ENCODE results near the gene OTUB2. TPM values are rescaled to one million over a fixed set of nuclear protein-coding genes. Genes with fewer than 3 reads are reported as not detected.
A peak's percentile ranks its signal among the peaks of the same experiment; 100 is the strongest.

The OTUB2 gene
- total and polyA plus RNA-seq, 7 experiments from 2014 or later: 0.11 to 2.5 (median 0.59) TPM; not detected in 1

DNA sequence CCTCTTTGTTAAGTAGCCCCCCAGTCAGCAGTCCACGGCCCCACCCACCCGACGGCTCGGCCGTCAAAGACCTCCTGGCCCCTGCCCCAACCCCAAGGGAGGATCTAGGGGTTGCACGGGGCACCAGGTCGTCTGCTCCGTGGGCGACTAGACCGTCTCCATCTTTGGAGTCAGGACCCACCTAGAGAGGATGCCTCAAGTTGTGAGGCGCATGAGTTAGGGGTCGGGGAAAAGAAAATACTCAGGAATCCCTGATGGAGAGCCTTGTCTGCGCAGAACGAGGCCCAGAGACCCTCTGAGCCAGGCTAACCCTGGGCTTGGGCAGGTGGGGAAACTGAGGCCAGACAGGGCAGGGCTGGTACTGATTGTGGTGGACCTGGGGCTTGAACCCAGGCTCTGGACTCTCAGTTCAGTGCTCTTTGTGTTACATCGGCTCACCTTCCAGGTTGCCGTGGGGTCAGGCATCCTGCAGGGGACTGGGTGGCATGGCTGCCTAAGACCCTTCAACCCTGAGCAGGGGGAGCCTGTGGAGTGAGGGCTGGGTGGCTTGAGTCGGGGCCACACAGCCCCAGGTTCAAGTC is 839 bp downstream of the OTUB2 start:
- H3K9me3 Mint-ChIP-seq: no peaks in the 10 kb centered on the region
- H3K27ac Mint-ChIP-seq: peak overlapping the region in 1 of 9 donors; percentile 36
- Histone ChIP-seq H3K4me1 (ENCODE audit: control insufficient read depth in 2 of 2, insufficient read depth in 2 of 2, low read length in 2 of 2) (peaks cover 5 to 12% of the 10 kb centered on the region in 2 donors), H3K4me3 (ENCODE audit: low read length) (peak overlapping the region; percentile 51), H3K9me3 (ENCODE audit: control insufficient read depth in 2 of 3, low read length in 3 of 3) (no peaks in the 10 kb centered on the region), H3K27me3 (ENCODE audit: control insufficient read depth in 2 of 2, insufficient read depth in 2 of 2, low read length in 2 of 2) (no peaks in the 10 kb centered on the region), H3K27ac (ENCODE audit: low read depth, low read length) (no peak overlapping the region), H3K36me3 (ENCODE audit: control insufficient read depth in 2 of 3, insufficient read depth in 3 of 3, low read length in 3 of 3) (no peaks in the 10 kb centered on the region)
- H3K36me3 Mint-ChIP-seq: peaks cover 0 to 2% (median 0%) of the 10 kb centered on the region in 5 donors
- H3K27me3 Mint-ChIP-seq: peaks cover 0 to 2% (median 0%) of the 10 kb centered on the region in 5 donors
- no peak for ATAC-seq
- peaks cover 14 to 37% (median 18%) of the 10 kb centered on the region in 7 donors for H3K4me1 Mint-ChIP-seq
- no peak for DNase-seq
- intact Hi-C loops (cut with micrococcal nuclease): loop anchor here (1.0 to 2.0 kb wide), 7 partner anchors 14 to 147 kb away; partner anchors contain the start of genes DDX24 (in 2 of the 2), IFI27L1 (in 2 of the 2), ASB2 (in 1 of the 2) and PPP4R4 (in 1 of the 2)
- CTCF ChIA-PET: interaction anchor here (0.6 to 1.3 kb wide), 3 partner anchors 56 to 154 kb away, joined by 3 to 4 read pairs (median 3); no protein-coding TSS in a partner anchor
- POLR2A ChIA-PET: interaction anchor here (0.9 to 1.7 kb wide), 3 partner anchors 9 to 109 kb away, joined by 3 to 5 read pairs (median 4); partner anchors contain the start of genes DDX24 and IFI27L1
- peak overlapping the region; percentile 45 to 75 (median 68) for H3K4me3 Mint-ChIP-seq

DNA sequence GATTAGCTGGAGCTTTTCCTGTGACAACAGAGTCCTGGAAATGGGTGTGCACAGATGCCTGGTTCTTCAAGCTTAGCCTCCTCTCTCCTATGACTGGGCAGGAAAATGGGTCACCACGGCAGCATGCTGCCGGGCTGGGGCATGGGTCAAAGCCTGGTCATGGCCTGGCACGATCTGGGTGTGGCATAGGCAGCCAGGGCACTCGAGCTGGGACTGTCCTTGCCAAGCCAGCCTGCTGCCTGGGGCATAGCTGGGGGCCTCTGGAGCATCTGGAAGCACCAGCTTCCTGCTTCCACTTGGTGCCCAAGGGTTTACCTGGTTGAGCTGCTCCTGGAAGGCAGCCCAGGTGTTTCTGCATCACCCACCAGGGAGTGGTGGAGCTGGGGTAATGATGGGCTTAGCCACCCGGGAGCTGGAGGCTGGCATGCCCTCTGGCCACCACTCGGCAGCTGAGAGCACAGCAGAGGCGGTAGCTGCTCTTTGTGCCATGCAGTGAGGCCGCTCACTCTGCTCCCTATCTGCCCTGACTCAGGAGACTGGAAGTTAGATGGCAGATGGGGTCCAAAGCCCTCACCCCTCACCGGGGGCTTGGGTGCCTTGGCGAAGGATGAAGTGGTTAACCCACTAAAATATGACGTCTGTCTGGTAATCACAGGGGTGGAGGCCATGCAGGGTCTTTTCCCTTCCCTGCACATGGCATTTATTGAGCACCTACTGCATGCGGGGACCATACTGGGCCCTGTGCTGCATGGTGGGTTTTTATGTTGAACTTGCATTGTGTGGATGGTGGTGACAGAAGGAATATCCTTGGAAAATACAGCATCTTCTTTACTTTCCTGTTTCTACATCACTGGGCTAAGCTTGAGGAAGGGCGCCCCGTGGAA is 1.7 kb downstream of the OTUB2 start:
- Histone ChIP-seq H3K4me3 (ENCODE audit: low read length) (no peak overlapping the region), H3K4me1 (ENCODE audit: control insufficient read depth in 2 of 2, insufficient read depth in 2 of 2, low read length in 2 of 2) (peaks cover 5 to 12% of the 10 kb centered on the region in 2 donors), H3K27ac (ENCODE audit: low read depth, low read length) (no peak overlapping the region), H3K27me3 (ENCODE audit: control insufficient read depth in 2 of 2, insufficient read depth in 2 of 2, low read length in 2 of 2) (no peaks in the 10 kb centered on the region), H3K9me3 (ENCODE audit: control insufficient read depth in 2 of 3, low read length in 3 of 3) (no peaks in the 10 kb centered on the region), H3K36me3 (ENCODE audit: control insufficient read depth in 2 of 3, insufficient read depth in 3 of 3, low read length in 3 of 3) (no peaks in the 10 kb centered on the region)
- H3K9me3 Mint-ChIP-seq: no peaks in the 10 kb centered on the region
- no peak for ATAC-seq
- peaks cover 0 to 2% (median 0%) of the 10 kb centered on the region in 5 donors for H3K27me3 Mint-ChIP-seq
- peaks cover 14 to 28% (median 14%) of the 10 kb centered on the region in 7 donors for H3K4me1 Mint-ChIP-seq
- no peak for DNase-seq
- ChIA-PET POLR2A (interaction anchor here (1.1 to 1.7 kb wide), 2 partner anchors 10 to 53 kb away, joined by 4 to 5 read pairs; partner anchors contain the start of genes DDX24 and IFI27L1), CTCF (interaction anchor here (0.6 to 1.3 kb wide), 4 partner anchors 9 to 154 kb away, joined by 3 to 4 read pairs (median 4); no protein-coding TSS in a partner anchor)
- peaks cover 0 to 2% (median 0%) of the 10 kb centered on the region in 5 donors for H3K36me3 Mint-ChIP-seq
- peak overlapping the region; percentile 45 to 75 (median 70) for H3K4me3 Mint-ChIP-seq
- H3K27ac Mint-ChIP-seq: peak overlapping the region in 4 of 9 donors; percentile 1 to 60 (median 43)
- intact Hi-C loops (cut with micrococcal nuclease): loop anchor here in 1 of 2 donors (2.0 kb wide), 1 partner anchor 15 kb away; no protein-coding TSS in a partner anchor

DNA sequence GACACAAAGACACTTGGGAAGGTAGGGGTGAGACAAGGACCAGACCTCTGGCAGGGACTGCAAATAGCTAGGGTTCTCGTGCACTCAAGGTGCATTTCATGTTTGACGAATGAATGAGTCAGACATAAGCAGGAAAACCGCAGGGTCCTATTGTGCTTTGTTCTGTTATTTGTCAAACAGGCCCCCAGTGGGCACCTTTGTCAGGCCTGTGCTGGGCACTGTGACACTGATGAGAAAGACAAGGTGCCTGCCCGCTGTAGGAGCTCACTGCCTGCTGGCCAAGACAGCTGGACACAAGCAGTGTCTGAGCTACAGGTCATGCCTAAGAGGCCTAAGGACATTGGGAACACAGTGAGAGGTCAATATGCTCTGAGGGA is 2.3 kb downstream of the OTUB2 start:
- no peak for ATAC-seq
- Histone ChIP-seq H3K36me3 (ENCODE audit: control insufficient read depth in 2 of 3, insufficient read depth in 3 of 3, low read length in 3 of 3) (no peaks in the 10 kb centered on the region), H3K4me3 (ENCODE audit: low read length) (no peak overlapping the region), H3K27me3 (ENCODE audit: control insufficient read depth in 2 of 2, insufficient read depth in 2 of 2, low read length in 2 of 2) (no peaks in the 10 kb centered on the region), H3K27ac (ENCODE audit: low read depth, low read length) (no peak overlapping the region), H3K4me1 (ENCODE audit: control insufficient read depth in 2 of 2, insufficient read depth in 2 of 2, low read length in 2 of 2) (peaks cover 5 to 12% of the 10 kb centered on the region in 2 donors), H3K9me3 (ENCODE audit: control insufficient read depth in 2 of 3, low read length in 3 of 3) (no peaks in the 10 kb centered on the region)
- H3K27ac Mint-ChIP-seq: peak overlapping the region in 3 of 9 donors; percentile 1 to 60 (median 50)
- ChIA-PET POLR2A (interaction anchor here (0.5 to 0.7 kb wide), 2 partner anchors 49 to 153 kb away, joined by 3 read pairs; no protein-coding TSS in a partner anchor), CTCF (interaction anchor here (1.1 to 1.2 kb wide), 2 partner anchors 8 to 88 kb away, joined by 3 to 4 read pairs; no protein-coding TSS in a partner anchor)
- peak overlapping the region in 9 of 10 donors; percentile 16 to 75 (median 47) for H3K4me3 Mint-ChIP-seq
- peaks cover 10 to 25% (median 14%) of the 10 kb centered on the region in 7 donors for H3K4me1 Mint-ChIP-seq
- H3K36me3 Mint-ChIP-seq: peaks cover 0 to 2% (median 0%) of the 10 kb centered on the region in 5 donors
- H3K27me3 Mint-ChIP-seq: peaks cover 0 to 2% (median 0%) of the 10 kb centered on the region in 5 donors
- intact Hi-C loops (cut with micrococcal nuclease): no loop called here
- H3K9me3 Mint-ChIP-seq: no peaks in the 10 kb centered on the region
- no peak for DNase-seq

DNA sequence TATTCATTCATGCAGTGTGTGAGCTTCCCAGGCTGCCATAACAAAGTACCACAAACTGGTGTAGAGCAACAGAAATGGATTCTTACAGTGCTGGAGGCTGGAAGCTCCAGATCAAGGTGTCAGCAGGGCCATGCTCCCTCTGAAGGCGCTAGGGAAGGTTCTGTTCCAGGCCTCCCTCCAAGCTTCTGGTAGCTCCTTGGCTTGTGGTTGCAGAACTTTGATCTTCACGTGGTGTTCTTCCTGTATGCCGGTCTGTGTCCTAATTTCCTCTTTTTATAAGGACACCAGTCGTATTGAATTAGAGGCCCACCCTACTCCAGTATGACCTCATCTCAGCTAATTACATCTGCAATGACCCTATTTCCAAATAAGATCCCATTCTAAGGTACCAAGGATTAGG is 3.1 kb downstream of the OTUB2 start:
- Mint-ChIP-seq H3K4me1 (peaks cover 10 to 21% (median 14%) of the 10 kb centered on the region in 7 donors), H3K27me3 (peaks cover 0 to 2% (median 0%) of the 10 kb centered on the region in 5 donors), H3K4me3 (peak overlapping the region in 2 of 10 donors; percentile 27 to 51), H3K36me3 (peaks cover 0 to 2% (median 0%) of the 10 kb centered on the region in 5 donors), H3K9me3 (no peaks in the 10 kb centered on the region), H3K27ac (peak overlapping the region in 1 of 9 donors; percentile 1)
- Histone ChIP-seq H3K4me3 (ENCODE audit: low read length) (no peak overlapping the region), H3K27me3 (ENCODE audit: control insufficient read depth in 2 of 2, insufficient read depth in 2 of 2, low read length in 2 of 2) (no peaks in the 10 kb centered on the region), H3K9me3 (ENCODE audit: control insufficient read depth in 2 of 3, low read length in 3 of 3) (no peaks in the 10 kb centered on the region), H3K4me1 (ENCODE audit: control insufficient read depth in 2 of 2, insufficient read depth in 2 of 2, low read length in 2 of 2) (peaks cover 5 to 12% of the 10 kb centered on the region in 2 donors), H3K27ac (ENCODE audit: low read depth, low read length) (no peak overlapping the region), H3K36me3 (ENCODE audit: control insufficient read depth in 2 of 3, insufficient read depth in 3 of 3, low read length in 3 of 3) (no peaks in the 10 kb centered on the region)
- intact Hi-C loops (cut with micrococcal nuclease): no loop called here
- no peak for DNase-seq
- ChIA-PET POLR2A (interaction anchor here (0.5 to 0.7 kb wide), 2 partner anchors 50 to 153 kb away, joined by 3 read pairs; no protein-coding TSS in a partner anchor), CTCF (interaction anchor here (1.2 kb wide), 1 partner anchor 89 kb away, joined by 3 read pairs; no protein-coding TSS in a partner anchor)
- no peak for ATAC-seq

DNA sequence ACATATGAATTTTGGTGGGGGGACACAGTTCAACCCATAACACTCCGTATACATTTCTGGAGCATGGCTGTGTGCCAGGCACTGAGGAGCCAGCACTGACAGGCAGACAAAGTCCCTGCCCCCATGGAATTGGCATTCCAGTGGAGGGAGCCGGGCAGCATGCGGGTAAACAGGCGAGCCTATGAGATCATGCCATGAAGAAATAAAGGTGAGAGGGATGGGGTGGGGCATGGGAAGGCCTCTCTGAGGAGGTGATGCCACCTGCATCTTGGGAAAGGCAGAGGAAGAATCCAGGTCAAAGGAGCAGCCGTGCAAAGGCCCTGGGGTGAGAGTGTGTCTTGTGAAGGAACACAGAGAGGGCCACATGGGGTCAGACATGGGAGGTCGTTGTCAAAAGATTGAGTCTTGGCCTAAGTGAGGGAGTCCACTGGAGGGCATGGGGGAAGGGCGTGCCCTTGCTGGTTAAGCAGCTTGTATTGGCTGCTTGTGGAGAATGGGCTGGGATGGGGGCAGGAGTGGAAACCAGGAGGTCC is 3.6 kb downstream of the OTUB2 start:
- ATAC-seq (no peak), DNase-seq (no peak)
- Histone ChIP-seq H3K36me3 (ENCODE audit: control insufficient read depth in 2 of 3, insufficient read depth in 3 of 3, low read length in 3 of 3) (no peaks in the 10 kb centered on the region), H3K27me3 (ENCODE audit: control insufficient read depth in 2 of 2, insufficient read depth in 2 of 2, low read length in 2 of 2) (no peaks in the 10 kb centered on the region), H3K9me3 (ENCODE audit: control insufficient read depth in 2 of 3, low read length in 3 of 3) (no peaks in the 10 kb centered on the region), H3K4me1 (ENCODE audit: control insufficient read depth in 2 of 2, insufficient read depth in 2 of 2, low read length in 2 of 2) (peaks cover 5 to 12% of the 10 kb centered on the region in 2 donors), H3K4me3 (ENCODE audit: low read length) (no peak overlapping the region), H3K27ac (ENCODE audit: low read depth, low read length) (no peak overlapping the region)
- peaks cover 0 to 2% (median 0%) of the 10 kb centered on the region in 5 donors for H3K36me3 Mint-ChIP-seq
- H3K4me1 Mint-ChIP-seq: peaks cover 10 to 21% (median 14%) of the 10 kb centered on the region in 7 donors
- no peaks in the 10 kb centered on the region for H3K9me3 Mint-ChIP-seq
- ChIA-PET POLR2A (interaction anchor here (0.7 kb wide), 1 partner anchor 121 kb away, joined by 3 read pairs; no protein-coding TSS in a partner anchor), CTCF (no interaction called here)
- intact Hi-C loops (cut with micrococcal nuclease): no loop called here
- no peak overlapping the region for H3K4me3 Mint-ChIP-seq
- no peaks in the 10 kb centered on the region for H3K27me3 Mint-ChIP-seq
- no peak overlapping the region for H3K27ac Mint-ChIP-seq

DNA sequence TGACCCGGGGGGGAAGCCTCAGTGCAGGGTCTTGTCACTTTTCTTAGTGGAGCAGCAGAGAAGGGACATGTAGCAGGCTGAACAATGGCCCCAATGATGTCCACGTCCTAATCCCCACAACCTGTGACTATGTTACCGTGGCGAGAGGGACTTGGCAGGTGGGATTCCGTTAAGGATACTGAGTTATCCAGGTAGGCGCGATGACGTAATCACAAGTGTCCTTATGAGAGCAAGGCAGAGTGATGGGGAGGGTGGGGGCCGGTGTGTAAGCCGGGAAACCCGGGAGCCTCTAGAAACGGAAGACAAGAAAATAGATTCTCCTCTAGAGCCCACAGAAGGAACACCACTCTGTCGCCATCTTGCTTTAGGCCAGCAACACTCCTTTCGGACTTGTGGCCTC is 4.4 kb downstream of the OTUB2 start:
- Mint-ChIP-seq H3K27me3 (no peaks in the 10 kb centered on the region), H3K4me3 (no peak overlapping the region), H3K9me3 (no peaks in the 10 kb centered on the region), H3K4me1 (peaks cover 10 to 21% (median 13%) of the 10 kb centered on the region in 7 donors), H3K27ac (no peak overlapping the region), H3K36me3 (peaks cover 0 to 2% (median 0%) of the 10 kb centered on the region in 5 donors)
- no peaks in the 10 kb centered on the region for H3K36me3 ChIP-seq (ENCODE audit: control insufficient read depth in 2 of 3, insufficient read depth in 3 of 3, low read length in 3 of 3)
- H3K27me3 ChIP-seq (ENCODE audit: control insufficient read depth in 2 of 2, insufficient read depth in 2 of 2, low read length in 2 of 2): no peaks in the 10 kb centered on the region
- peaks cover 5 to 12% of the 10 kb centered on the region in 2 donors for H3K4me1 ChIP-seq (ENCODE audit: control insufficient read depth in 2 of 2, insufficient read depth in 2 of 2, low read length in 2 of 2)
- H3K27ac ChIP-seq (ENCODE audit: low read depth, low read length): no peak overlapping the region
- no peaks in the 10 kb centered on the region for H3K9me3 ChIP-seq (ENCODE audit: control insufficient read depth in 2 of 3, low read length in 3 of 3)
- POLR2A ChIA-PET: interaction anchor here (0.7 kb wide), 1 partner anchor 122 kb away, joined by 3 read pairs; no protein-coding TSS in a partner anchor
- CTCF ChIA-PET: no interaction called here
- no peak for DNase-seq
- intact Hi-C loops (cut with micrococcal nuclease): no loop called here
- no peak overlapping the region for H3K4me3 ChIP-seq (ENCODE audit: low read length)
- ATAC-seq: no peak
